WTC11 (cell line): Measurements from ENCODE around the gene RNF10.
"Not testable (repeated sequence)": the region's sequence is repeated elsewhere in the genome, so short reads cannot be mapped to it uniquely, and the experiment has no call there.

Experiments used
- CREM ChIP-seq: sonication (generic); formaldehyde crosslinking; IDR thresholded peaks from 2 replicates; pipeline ENCODE4 v1.8.1; 2022; ENCODE audit warnings: mild to moderate bottlenecking, missing genetic modification reagents, moderate library complexity
- CTCF ChIP-seq: fragments of 200-600 bp; IDR thresholded peaks from 2 replicates; pipeline ENCODE4 v1.8.0; 2022; ENCODE audit warnings: antibody characterized with exemption
- ERG ChIP-seq: fragments of 250-450 bp; sonication (Bioruptor Pico); IDR thresholded peaks from 2 replicates; pipeline ENCODE4 v1.8.0; 2021; ENCODE audit warnings: mild to moderate bottlenecking
- GABPB1 ChIP-seq: sonication (generic); formaldehyde crosslinking; IDR thresholded peaks from 2 replicates; pipeline ENCODE4 v1.8.1; 2023; ENCODE audit warnings: mild to moderate bottlenecking, missing genetic modification reagents
- NR1H2 ChIP-seq: sonication (generic); formaldehyde crosslinking; IDR thresholded peaks from 2 replicates; pipeline ENCODE4 v1.9.0; 2021; ENCODE audit warnings: mild to moderate bottlenecking, moderate library complexity, missing genetic modification reagents
- PRDM15 ChIP-seq: sonication (generic); formaldehyde crosslinking; IDR thresholded peaks from 2 replicates; pipeline ENCODE4 v1.8.0; 2022; ENCODE audit warnings: missing genetic modification reagents
- RELA ChIP-seq: sonication (generic); formaldehyde crosslinking; IDR thresholded peaks from 2 replicates; pipeline ENCODE4 v1.8.1; 2022; ENCODE audit warnings: missing genetic modification reagents, mild to moderate bottlenecking, borderline replicate concordance
- USF2 ChIP-seq: sonication (generic); formaldehyde crosslinking; IDR thresholded peaks from 2 replicates; pipeline ENCODE4 v1.8.1; 2023; ENCODE audit warnings: mild to moderate bottlenecking, missing genetic modification reagents, moderate library complexity

DNA sequence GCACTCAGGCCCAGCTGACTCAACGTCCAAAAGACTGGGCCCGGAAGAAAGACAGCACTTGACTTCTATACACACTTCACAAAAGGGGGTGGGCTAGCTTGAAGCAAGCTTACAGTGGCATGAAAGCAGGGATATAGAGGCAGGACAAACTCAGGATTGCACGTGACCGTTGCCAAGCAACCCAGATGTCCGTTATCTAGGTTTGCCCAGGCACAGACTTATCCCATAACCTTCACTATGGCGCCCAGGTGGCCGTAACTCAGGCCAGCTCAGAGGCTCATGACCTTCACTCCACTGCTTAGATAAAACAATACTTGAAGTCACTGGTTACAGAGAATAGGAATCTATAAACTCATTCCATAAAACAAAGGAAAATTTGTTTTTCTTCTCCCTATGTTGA lies 46.6 kb upstream of the RNF10 start:
- TF ChIP-seq RELA (CRISPR knock-in tag); USF2 (CRISPR knock-in tag); ERG (CRISPR knock-in tag); CREM (CRISPR knock-in tag); NR1H2; CTCF; PRDM15 (CRISPR knock-in tag); GABPB1 (CRISPR knock-in tag): not testable (repeated sequence)
